HepG2 (cell line): Measurements from ENCODE around the gene MAN1B1. TPM values are rescaled to one million over a fixed set of nuclear protein-coding genes. Genes with fewer than 3 reads are reported as not detected.

ENCODE experiments used
- CEBPG ChIP-seq: IDR thresholded peaks from 2 replicates; pipeline ENCODE4 v1.6.1; 2016
- MZF1 ChIP-seq: sonication (generic); formaldehyde crosslinking; IDR thresholded peaks from 2 replicates; pipeline ENCODE4 v1.8.1; 2023; ENCODE audit warnings: mild to moderate bottlenecking, missing genetic modification reagents, borderline replicate concordance
- NFE2 ChIP-seq: sonication (generic); formaldehyde crosslinking; IDR thresholded peaks from 2 replicates; pipeline ENCODE4 v1.4.0; 2020; ENCODE audit warnings: missing genetic modification reagents
- NR2F2 ChIP-seq: IDR thresholded peaks from 2 replicates; pipeline ENCODE4 v1.6.1; 2012; ENCODE audit warnings: low read depth, inconsistent platforms, borderline replicate concordance
- PAWR ChIP-seq: sonication (generic); formaldehyde crosslinking; IDR thresholded peaks from 2 replicates; pipeline ENCODE4 v1.4.0; 2020; ENCODE audit warnings: missing genetic modification reagents, mild to moderate bottlenecking, borderline replicate concordance
- RXRB ChIP-seq: IDR thresholded peaks from 2 replicates; pipeline ENCODE4 v1.6.1; 2016; ENCODE audit warnings: borderline replicate concordance, missing genetic modification reagents, missing compliant biosample characterization
- SNRNP70 ChIP-seq: fragments of 200-400 bp; formaldehyde crosslinking; IDR thresholded peaks from 2 replicates; pipeline ENCODE4 v1.6.1; 2017; ENCODE audit warnings: mild to moderate bottlenecking, low read depth, low read length, moderate library complexity
- SRY ChIP-seq: sonication (generic); formaldehyde crosslinking; IDR thresholded peaks from 2 replicates; pipeline ENCODE4 v1.8.0; 2022; ENCODE audit warnings: mild to moderate bottlenecking, missing genetic modification reagents
- TMF1 ChIP-seq: sonication (generic); formaldehyde crosslinking; IDR thresholded peaks from 2 replicates; pipeline ENCODE4 v1.8.1; 2022; ENCODE audit warnings: low read depth, missing genetic modification reagents
- ZIK1 ChIP-seq: sonication (generic); formaldehyde crosslinking; IDR thresholded peaks from 2 replicates; pipeline ENCODE4 v1.5.0; 2020; ENCODE audit warnings: mild to moderate bottlenecking, low read depth, missing genetic modification reagents, borderline replicate concordance
- ZNF33A ChIP-seq: sonication (generic); formaldehyde crosslinking; IDR thresholded peaks from 2 replicates; pipeline ENCODE4 v1.5.1; 2020; ENCODE audit warnings: missing genetic modification reagents, mild to moderate bottlenecking, moderate library complexity, borderline replicate concordance
- ZNF549 ChIP-seq: sonication (generic); formaldehyde crosslinking; IDR thresholded peaks from 2 replicates; pipeline ENCODE4 v1.5.0; 2020; ENCODE audit warnings: missing genetic modification reagents
- ZNF562 ChIP-seq: sonication (generic); formaldehyde crosslinking; IDR thresholded peaks from 2 replicates; pipeline ENCODE4 v1.8.0; 2022; ENCODE audit warnings: missing genetic modification reagents, borderline replicate concordance
- polyA plus RNA-seq, 8 experiments: library from polyadenylated mRNA; depleted of rRNA in 3 of 8; stranded (reverse) in 7 of 8; unstranded in 1 of 8; fragments of >200 nt; fragmentation: Illumina TruSeq in 4 of 8; extraction: Trizol in 4 of 8; gene quantifications; 2 replicates each; pipeline versions ENCODE4 v1.2.1 to v1.2.3, GENCODE V29; 2011 to 2016; ENCODE audit warnings: low read depth in 4 of 8, missing spikeins in 1 of 8, mixed read lengths in 1 of 8; ENCODE audit not compliant: insufficient read depth in 1 of 8
- total RNA-seq, 5 experiments: library from RNA; depleted of rRNA; stranded (reverse); fragments of >200 nt; fragmentation: Illumina TruSeq; extraction: Trizol; gene quantifications; 2 replicates each; pipeline ENCODE4 v1.2.3, GENCODE V29; 2016; ENCODE audit warnings: low read depth in 1 of 5
- TF ChIP-seq, protein P1 (sequence below): sonication (generic); formaldehyde crosslinking; IDR thresholded peaks from 2 replicates; pipeline ENCODE4 v1.4.0; 2020; ENCODE audit warnings: mild to moderate bottlenecking, missing genetic modification reagents
- TF ChIP-seq, protein P2 (sequence below): sonication (generic); formaldehyde crosslinking; IDR thresholded peaks from 2 replicates; pipeline ENCODE4 v1.4.0; 2020; ENCODE audit warnings: missing genetic modification reagents
- TF ChIP-seq, protein P3 (sequence below): sonication (generic); formaldehyde crosslinking; IDR thresholded peaks from 2 replicates; pipeline ENCODE4 v1.4.0; 2020; ENCODE audit warnings: missing genetic modification reagents, borderline replicate concordance
- TF ChIP-seq, protein P4 (sequence below): sonication (generic); formaldehyde crosslinking; IDR thresholded peaks from 2 replicates; pipeline ENCODE4 v1.4.0; 2020; ENCODE audit warnings: missing genetic modification reagents, borderline replicate concordance

Gene MAN1B1
- total and polyA plus RNA-seq, 2 of the 13 experiments (the other 11 are each of a cell fraction or from before 2014, with no cell fraction given), result 48.9 to 59.5 TPM

DNA sequence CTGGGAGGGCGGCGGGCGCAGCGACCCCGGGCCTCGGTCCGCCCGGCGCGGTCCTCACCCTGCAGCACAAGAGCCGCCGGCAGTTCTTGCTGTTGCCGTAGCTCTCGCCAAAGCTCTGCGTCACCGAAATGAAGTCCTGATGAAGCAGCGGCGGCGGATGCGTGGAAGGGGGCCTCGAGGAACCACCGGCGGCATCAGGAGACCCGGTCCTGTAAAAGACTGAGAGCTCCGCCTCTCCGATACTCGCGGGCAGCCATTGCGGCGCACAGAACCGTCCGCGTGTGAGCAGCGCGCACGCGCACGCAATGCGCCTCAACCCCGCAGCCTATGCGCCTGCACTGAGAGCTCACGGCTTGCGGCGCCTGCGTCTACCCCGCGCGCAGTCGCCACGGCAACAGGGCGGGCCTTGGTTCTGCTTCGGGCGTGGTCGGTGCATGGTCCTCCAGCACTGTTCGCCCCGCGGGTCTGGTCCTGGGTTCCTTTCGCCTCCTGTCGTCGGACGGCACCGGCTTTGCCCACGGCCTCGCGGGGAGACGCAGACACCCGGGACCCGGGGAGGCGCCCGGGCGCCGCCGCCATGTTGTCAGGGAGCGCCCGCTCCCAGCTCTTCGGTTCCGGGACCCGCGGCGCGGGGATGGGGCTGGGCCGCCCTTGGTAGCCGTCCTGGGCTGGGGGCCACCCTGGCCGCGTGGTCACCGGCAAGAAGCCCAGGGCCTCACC lies 42.8 kb downstream of the MAN1B1 start (continued):
- TF ChIP-seq, protein P1, sequence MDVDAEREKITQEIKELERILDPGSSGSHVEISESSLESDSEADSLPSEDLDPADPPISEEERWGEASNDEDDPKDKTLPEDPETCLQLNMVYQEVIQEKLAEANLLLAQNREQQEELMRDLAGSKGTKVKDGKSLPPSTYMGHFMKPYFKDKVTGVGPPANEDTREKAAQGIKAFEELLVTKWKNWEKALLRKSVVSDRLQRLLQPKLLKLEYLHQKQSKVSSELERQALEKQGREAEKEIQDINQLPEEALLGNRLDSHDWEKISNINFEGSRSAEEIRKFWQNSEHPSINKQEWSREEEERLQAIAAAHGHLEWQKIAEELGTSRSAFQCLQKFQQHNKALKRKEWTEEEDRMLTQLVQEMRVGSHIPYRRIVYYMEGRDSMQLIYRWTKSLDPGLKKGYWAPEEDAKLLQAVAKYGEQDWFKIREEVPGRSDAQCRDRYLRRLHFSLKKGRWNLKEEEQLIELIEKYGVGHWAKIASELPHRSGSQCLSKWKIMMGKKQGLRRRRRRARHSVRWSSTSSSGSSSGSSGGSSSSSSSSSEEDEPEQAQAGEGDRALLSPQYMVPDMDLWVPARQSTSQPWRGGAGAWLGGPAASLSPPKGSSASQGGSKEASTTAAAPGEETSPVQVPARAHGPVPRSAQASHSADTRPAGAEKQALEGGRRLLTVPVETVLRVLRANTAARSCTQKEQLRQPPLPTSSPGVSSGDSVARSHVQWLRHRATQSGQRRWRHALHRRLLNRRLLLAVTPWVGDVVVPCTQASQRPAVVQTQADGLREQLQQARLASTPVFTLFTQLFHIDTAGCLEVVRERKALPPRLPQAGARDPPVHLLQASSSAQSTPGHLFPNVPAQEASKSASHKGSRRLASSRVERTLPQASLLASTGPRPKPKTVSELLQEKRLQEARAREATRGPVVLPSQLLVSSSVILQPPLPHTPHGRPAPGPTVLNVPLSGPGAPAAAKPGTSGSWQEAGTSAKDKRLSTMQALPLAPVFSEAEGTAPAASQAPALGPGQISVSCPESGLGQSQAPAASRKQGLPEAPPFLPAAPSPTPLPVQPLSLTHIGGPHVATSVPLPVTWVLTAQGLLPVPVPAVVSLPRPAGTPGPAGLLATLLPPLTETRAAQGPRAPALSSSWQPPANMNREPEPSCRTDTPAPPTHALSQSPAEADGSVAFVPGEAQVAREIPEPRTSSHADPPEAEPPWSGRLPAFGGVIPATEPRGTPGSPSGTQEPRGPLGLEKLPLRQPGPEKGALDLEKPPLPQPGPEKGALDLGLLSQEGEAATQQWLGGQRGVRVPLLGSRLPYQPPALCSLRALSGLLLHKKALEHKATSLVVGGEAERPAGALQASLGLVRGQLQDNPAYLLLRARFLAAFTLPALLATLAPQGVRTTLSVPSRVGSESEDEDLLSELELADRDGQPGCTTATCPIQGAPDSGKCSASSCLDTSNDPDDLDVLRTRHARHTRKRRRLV (CRISPR knock-in tag), result peak; percentile 50; the same call in 1 of the 2 replicates
- no peak for TF ChIP-seq NFE2
- TF ChIP-seq ZNF33A (CRISPR knock-in tag), result no peak
- peak; percentile 59 for TF ChIP-seq RXRB (CRISPR knock-in tag)
- no peak for TF ChIP-seq ZNF562
- peak; percentile 88 for TF ChIP-seq ZIK1
- peak; percentile 69; the same call in 1 of the 2 replicates for TF ChIP-seq SRY (CRISPR knock-in tag)
- TF ChIP-seq, protein P2, sequence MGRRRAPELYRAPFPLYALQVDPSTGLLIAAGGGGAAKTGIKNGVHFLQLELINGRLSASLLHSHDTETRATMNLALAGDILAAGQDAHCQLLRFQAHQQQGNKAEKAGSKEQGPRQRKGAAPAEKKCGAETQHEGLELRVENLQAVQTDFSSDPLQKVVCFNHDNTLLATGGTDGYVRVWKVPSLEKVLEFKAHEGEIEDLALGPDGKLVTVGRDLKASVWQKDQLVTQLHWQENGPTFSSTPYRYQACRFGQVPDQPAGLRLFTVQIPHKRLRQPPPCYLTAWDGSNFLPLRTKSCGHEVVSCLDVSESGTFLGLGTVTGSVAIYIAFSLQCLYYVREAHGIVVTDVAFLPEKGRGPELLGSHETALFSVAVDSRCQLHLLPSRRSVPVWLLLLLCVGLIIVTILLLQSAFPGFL (CRISPR knock-in tag), result no peak
- TF ChIP-seq, protein P3, sequence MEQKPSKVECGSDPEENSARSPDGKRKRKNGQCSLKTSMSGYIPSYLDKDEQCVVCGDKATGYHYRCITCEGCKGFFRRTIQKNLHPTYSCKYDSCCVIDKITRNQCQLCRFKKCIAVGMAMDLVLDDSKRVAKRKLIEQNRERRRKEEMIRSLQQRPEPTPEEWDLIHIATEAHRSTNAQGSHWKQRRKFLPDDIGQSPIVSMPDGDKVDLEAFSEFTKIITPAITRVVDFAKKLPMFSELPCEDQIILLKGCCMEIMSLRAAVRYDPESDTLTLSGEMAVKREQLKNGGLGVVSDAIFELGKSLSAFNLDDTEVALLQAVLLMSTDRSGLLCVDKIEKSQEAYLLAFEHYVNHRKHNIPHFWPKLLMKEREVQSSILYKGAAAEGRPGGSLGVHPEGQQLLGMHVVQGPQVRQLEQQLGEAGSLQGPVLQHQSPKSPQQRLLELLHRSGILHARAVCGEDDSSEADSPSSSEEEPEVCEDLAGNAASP (CRISPR knock-in tag), result peak; percentile 38
- TF ChIP-seq, protein P4, sequence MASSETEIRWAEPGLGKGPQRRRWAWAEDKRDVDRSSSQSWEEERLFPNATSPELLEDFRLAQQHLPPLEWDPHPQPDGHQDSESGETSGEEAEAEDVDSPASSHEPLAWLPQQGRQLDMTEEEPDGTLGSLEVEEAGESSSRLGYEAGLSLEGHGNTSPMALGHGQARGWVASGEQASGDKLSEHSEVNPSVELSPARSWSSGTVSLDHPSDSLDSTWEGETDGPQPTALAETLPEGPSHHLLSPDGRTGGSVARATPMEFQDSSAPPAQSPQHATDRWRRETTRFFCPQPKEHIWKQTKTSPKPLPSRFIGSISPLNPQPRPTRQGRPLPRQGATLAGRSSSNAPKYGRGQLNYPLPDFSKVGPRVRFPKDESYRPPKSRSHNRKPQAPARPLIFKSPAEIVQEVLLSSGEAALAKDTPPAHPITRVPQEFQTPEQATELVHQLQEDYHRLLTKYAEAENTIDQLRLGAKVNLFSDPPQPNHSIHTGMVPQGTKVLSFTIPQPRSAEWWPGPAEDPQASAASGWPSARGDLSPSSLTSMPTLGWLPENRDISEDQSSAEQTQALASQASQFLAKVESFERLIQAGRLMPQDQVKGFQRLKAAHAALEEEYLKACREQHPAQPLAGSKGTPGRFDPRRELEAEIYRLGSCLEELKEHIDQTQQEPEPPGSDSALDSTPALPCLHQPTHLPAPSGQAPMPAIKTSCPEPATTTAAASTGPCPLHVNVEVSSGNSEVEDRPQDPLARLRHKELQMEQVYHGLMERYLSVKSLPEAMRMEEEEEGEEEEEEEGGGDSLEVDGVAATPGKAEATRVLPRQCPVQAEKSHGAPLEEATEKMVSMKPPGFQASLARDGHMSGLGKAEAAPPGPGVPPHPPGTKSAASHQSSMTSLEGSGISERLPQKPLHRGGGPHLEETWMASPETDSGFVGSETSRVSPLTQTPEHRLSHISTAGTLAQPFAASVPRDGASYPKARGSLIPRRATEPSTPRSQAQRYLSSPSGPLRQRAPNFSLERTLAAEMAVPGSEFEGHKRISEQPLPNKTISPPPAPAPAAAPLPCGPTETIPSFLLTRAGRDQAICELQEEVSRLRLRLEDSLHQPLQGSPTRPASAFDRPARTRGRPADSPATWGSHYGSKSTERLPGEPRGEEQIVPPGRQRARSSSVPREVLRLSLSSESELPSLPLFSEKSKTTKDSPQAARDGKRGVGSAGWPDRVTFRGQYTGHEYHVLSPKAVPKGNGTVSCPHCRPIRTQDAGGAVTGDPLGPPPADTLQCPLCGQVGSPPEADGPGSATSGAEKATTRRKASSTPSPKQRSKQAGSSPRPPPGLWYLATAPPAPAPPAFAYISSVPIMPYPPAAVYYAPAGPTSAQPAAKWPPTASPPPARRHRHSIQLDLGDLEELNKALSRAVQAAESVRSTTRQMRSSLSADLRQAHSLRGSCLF, result no peak; the same call in 1 of the 2 replicates
- no peak for TF ChIP-seq CEBPG (CRISPR knock-in tag)
- no peak for TF ChIP-seq MZF1 (CRISPR knock-in tag)
- TF ChIP-seq PAWR, result no peak
- no peak for TF ChIP-seq ZNF549 (CRISPR knock-in tag)
- TF ChIP-seq NR2F2, result no peak
- no peak for TF ChIP-seq TMF1
- no peak for TF ChIP-seq SNRNP70
